Panc1 (cell line): ENCODE results near the gene SYT2. TPM values are rescaled to one million over a fixed set of nuclear protein-coding genes. Genes with fewer than 3 reads are reported as not detected.
"Not testable (repeated sequence)": the region's sequence is repeated elsewhere in the genome, so short reads cannot be mapped to it uniquely, and the experiment has no call there.

Source experiments
- ATAC-seq: fragments of 200-7000 bp; cut with Tn5 transposase; 2 replicates; pipeline ENCODE4 v1.9.1; 2020; ENCODE audit warnings: mild to moderate bottlenecking, moderate library complexity
- BruUV-seq: library from RNA; stranded (reverse); fragments of 400-500 nt; replicated peaks from 2 replicates; lab custom pipeline; 2021; lab: Mats Ljungman, UMichigan
- CTCF ChIA-PET: fragments of 300-600 bp; sonication (Branson Sonifier 250); formaldehyde crosslinking; loops from one replicate; lab custom pipeline; 2022; ENCODE audit warnings: antibody characterized with exemption; lab: Charles Lee
- POLR2A ChIA-PET: fragments of 300-600 bp; sonication (Branson Sonifier 250); formaldehyde crosslinking; loops from one replicate; lab custom pipeline; 2022; ENCODE audit warnings: antibody characterized with exemption; lab: Charles Lee
- DNase-seq: peaks from one replicate; pipeline ENCODE4 v3.0.0-alpha.2; 2010; ENCODE audit warnings: low read depth, low spot score
- H3K27ac ChIP-seq: 2 replicates; pipeline ENCODE4 v1.5.1; 2011; ENCODE audit warnings: mild to moderate bottlenecking, low read length, inconsistent platforms
- H3K27me3 ChIP-seq: fragments of 200-500 bp; sonication (Bioruptor generic); 2 replicates; pipeline ENCODE4 v1.6.0; 2014; ENCODE audit warnings: low read length, inconsistent platforms; ENCODE audit not compliant: control insufficient read depth, insufficient read depth
- H3K36me3 ChIP-seq: fragments of 200-500 bp; sonication (Bioruptor generic); 2 replicates; pipeline ENCODE4 v1.5.1; 2014; ENCODE audit warnings: inconsistent platforms, mild to moderate bottlenecking, low read length, moderate library complexity; ENCODE audit not compliant: control insufficient read depth, insufficient read depth
- H3K4me1 ChIP-seq: 2 replicates; pipeline ENCODE4 v1.5.1; 2011; ENCODE audit warnings: inconsistent platforms, mild to moderate bottlenecking, low read length, moderate library complexity; ENCODE audit not compliant: control insufficient read depth, insufficient read depth
- H3K4me3 ChIP-seq, 2 experiments: 2 replicates each; pipeline ENCODE4 v1.5.1; 2011 to 2012; ENCODE audit warnings: low read depth in 2 of 2, low read length in 2 of 2, mild to moderate bottlenecking in 2 of 2, inconsistent platforms in 1 of 2, moderate library complexity in 1 of 2
- H3K9me3 ChIP-seq: fragments of 200-500 bp; sonication (Bioruptor generic); 2 replicates; pipeline ENCODE4 v1.5.1; 2014; ENCODE audit warnings: low read depth, mild to moderate bottlenecking, inconsistent platforms, low read length, moderate library complexity; ENCODE audit not compliant: control insufficient read depth, insufficient read depth
- POLR2AphosphoS5 ChIP-seq: IDR thresholded peaks from 2 replicates; pipeline ENCODE4 v1.6.1; 2012; ENCODE audit warnings: mild to moderate bottlenecking, low read depth, low read length, moderate library complexity
- SIN3A ChIP-seq: IDR thresholded peaks from 2 replicates; pipeline ENCODE4 v1.6.1; 2012; ENCODE audit warnings: low read depth, mild to moderate bottlenecking, low read length, moderate library complexity, borderline replicate concordance; ENCODE audit not compliant: insufficient read depth
- TCF7L2 ChIP-seq: IDR thresholded peaks from 2 replicates; pipeline ENCODE4 v1.6.1; 2011; ENCODE audit warnings: mild to moderate bottlenecking, low read depth, low read length, inconsistent platforms
- in situ Hi-C: cut with HindIII; loops from 2 replicates; pipeline ENCODE4 v1.10.0; 2016; ENCODE audit warnings: low sequenced_read_pairs, low pct_unique_long_range_greater_than_20kb
- intact Hi-C: fragments of 100-400 bp; cut with micrococcal nuclease; formaldehyde crosslinking; loops from one replicate; pipeline ENCODE4 v1.10.0; 2022; ENCODE audit not compliant: unreplicated experiment
- total RNA-seq: library from RNA; stranded (reverse); gene quantifications from one replicate; pipeline ENCODE4 v1.2.1, GENCODE V29; 2021; ENCODE audit not compliant: unreplicated experiment
- TF ChIP-seq, protein P1 (sequence below): fragments of 450-650 bp; IDR thresholded peaks from 2 replicates; pipeline ENCODE4 v1.5.1; 2017; ENCODE audit warnings: mild to moderate bottlenecking
- TF ChIP-seq, protein P2 (sequence below), 2 experiments: IDR thresholded peaks; 2 replicates each; pipeline ENCODE4 v1.6.1; 2011 to 2012; ENCODE audit warnings: low read depth in 2 of 2, control low read depth in 1 of 2, low read length in 1 of 2, mild to moderate bottlenecking in 1 of 2, moderate library complexity in 1 of 2; ENCODE audit not compliant: insufficient read depth in 1 of 2

SYT2 gene
- total RNA-seq, 1 experiment from 2014 or later, result 0.03 TPM

DNA sequence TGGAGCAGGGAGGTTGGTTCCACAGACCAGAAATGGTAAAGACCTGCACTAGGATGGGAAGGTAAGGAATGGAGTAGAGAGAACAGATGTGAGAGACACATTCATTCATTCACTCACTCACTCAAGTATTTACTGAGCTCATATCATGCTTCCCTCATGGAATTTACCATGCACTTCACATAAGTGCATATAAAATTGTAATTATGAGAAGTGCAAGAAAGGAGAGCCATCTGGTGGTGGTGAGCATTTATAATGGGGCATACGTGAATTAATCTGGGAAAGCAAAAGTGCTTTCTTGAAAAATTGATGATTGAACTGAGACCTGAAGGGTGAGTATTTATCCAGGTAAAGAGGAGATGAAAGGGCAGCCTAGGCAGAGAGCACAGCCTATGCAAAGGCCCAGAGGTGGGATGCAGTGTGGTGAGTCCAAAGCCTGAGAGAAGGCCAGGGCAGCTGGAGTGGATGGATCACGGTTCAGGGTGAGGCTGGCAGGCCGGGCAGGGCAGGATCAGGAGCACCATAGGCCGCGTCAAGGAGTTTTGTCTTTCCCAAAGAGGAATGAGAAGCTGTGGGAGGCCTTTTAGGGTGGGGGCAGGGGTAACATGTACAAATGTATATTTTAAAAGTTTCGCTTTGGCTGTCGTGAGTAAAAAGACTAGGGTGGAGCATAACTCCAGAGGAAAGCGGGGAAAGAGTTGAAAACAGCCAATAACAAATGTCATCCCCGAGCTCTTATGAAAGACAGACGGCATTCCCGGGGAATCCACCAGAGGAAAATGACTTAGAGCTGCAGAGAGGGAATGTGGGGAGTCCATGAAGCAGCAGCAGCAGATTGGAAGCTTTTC, 95.7 kb downstream of the SYT2 start:
- TF ChIP-seq, protein P1, sequence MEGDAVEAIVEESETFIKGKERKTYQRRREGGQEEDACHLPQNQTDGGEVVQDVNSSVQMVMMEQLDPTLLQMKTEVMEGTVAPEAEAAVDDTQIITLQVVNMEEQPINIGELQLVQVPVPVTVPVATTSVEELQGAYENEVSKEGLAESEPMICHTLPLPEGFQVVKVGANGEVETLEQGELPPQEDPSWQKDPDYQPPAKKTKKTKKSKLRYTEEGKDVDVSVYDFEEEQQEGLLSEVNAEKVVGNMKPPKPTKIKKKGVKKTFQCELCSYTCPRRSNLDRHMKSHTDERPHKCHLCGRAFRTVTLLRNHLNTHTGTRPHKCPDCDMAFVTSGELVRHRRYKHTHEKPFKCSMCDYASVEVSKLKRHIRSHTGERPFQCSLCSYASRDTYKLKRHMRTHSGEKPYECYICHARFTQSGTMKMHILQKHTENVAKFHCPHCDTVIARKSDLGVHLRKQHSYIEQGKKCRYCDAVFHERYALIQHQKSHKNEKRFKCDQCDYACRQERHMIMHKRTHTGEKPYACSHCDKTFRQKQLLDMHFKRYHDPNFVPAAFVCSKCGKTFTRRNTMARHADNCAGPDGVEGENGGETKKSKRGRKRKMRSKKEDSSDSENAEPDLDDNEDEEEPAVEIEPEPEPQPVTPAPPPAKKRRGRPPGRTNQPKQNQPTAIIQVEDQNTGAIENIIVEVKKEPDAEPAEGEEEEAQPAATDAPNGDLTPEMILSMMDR, result peak; percentile 55; the same call in 1 of the 2 replicates
- in situ Hi-C loops, H3K9me3 ChIP-seq, H3K36me3 ChIP-seq, H3K4me1 ChIP-seq, BruUV-seq, H3K4me3 ChIP-seq, DNase-seq, H3K27ac ChIP-seq, intact Hi-C loops, POLR2A ChIA-PET, H3K27me3 ChIP-seq: not testable (repeated sequence)
- CTCF ChIA-PET, result interaction anchor here (0.6 kb wide), 1 partner anchor 40 kb away, joined by 4 read pairs; no protein-coding TSS in a partner anchor
- peak; percentile 59; the same call in 1 of the 2 replicates for ATAC-seq

- no TSS peak for BruUV-seq
- Histone ChIP-seq H3K4me3 (no peak overlapping the region), H3K4me1 (no peaks in the 10 kb centered on the region), H3K27me3 (no peaks in the 10 kb centered on the region), H3K36me3 (no peaks in the 10 kb centered on the region), H3K27ac (no peak overlapping the region), H3K9me3 (no peaks in the 10 kb centered on the region)
- no peak for DNase-seq
- POLR2A ChIA-PET, result no interaction called here
- TF ChIP-seq, protein P1, result no peak
- TF ChIP-seq POLR2AphosphoS5 (no peak), SIN3A (no peak), TCF7L2 (no peak)
- TF ChIP-seq, protein P2, sequence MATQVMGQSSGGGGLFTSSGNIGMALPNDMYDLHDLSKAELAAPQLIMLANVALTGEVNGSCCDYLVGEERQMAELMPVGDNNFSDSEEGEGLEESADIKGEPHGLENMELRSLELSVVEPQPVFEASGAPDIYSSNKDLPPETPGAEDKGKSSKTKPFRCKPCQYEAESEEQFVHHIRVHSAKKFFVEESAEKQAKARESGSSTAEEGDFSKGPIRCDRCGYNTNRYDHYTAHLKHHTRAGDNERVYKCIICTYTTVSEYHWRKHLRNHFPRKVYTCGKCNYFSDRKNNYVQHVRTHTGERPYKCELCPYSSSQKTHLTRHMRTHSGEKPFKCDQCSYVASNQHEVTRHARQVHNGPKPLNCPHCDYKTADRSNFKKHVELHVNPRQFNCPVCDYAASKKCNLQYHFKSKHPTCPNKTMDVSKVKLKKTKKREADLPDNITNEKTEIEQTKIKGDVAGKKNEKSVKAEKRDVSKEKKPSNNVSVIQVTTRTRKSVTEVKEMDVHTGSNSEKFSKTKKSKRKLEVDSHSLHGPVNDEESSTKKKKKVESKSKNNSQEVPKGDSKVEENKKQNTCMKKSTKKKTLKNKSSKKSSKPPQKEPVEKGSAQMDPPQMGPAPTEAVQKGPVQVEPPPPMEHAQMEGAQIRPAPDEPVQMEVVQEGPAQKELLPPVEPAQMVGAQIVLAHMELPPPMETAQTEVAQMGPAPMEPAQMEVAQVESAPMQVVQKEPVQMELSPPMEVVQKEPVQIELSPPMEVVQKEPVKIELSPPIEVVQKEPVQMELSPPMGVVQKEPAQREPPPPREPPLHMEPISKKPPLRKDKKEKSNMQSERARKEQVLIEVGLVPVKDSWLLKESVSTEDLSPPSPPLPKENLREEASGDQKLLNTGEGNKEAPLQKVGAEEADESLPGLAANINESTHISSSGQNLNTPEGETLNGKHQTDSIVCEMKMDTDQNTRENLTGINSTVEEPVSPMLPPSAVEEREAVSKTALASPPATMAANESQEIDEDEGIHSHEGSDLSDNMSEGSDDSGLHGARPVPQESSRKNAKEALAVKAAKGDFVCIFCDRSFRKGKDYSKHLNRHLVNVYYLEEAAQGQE (IDR thresholded peaks at IDR 0.05; ENCODE audit: insufficient read depth in 1 of 2, low read depth in 2 of 2, low read length in 1 of 2), result no peak
- CTCF ChIA-PET, result no interaction called here
- intact Hi-C loops, result no loop called here
- ATAC-seq, result no peak
- in situ Hi-C loops, result no loop called here
These were observed 96.7 kb downstream of the SYT2 start for GRCh38 chr1:202613571-202613970.

DNA sequence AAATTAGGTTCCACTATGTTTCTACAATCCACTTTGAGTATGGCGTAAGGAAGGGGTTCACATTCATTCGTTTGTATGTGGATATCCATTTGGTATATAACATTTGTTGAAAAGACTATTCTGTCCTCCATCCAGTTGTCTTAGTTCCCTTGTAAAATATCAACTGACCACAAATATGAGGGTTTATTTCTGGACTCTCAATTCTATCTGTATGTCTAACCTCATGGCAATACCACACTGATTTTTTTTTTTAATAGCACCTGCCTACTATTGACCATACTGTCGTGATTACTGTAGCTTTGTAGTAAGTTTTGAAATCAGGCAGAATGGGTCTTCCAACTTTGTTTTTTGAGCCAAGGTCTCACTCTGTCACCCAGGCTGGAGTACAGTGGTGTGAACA, 98.2 kb downstream of the SYT2 start:
- BruUV-seq, H3K27me3 ChIP-seq, H3K36me3 ChIP-seq, H3K9me3 ChIP-seq, H3K4me1 ChIP-seq, in situ Hi-C loops, H3K27ac ChIP-seq, DNase-seq, POLR2A ChIA-PET, H3K4me3 ChIP-seq, ATAC-seq, intact Hi-C loops, CTCF ChIA-PET: not testable (repeated sequence)
